Measurements from ENCODE around the gene ZEB2. TPM values are rescaled to one million over a fixed set of nuclear protein-coding genes. Genes with fewer than 3 reads are reported as not detected.

ZEB2 gene
- total RNA-seq, 3 donors from 2014 or later = 53.7 to 225 (median 83.2) TPM

GRCh38 chr2:144495227-144496091, 24.5 kb downstream of the ZEB2 start:
- no peaks in the 10 kb centered on the region for H3K9me3 ChIP-seq
- intact Hi-C loops (cut with DNase I; ENCODE audit: low total_unique reads) = no loop called here
- DNase-seq (ENCODE audit: low spot score in 2 of 2) = no peak
- H3K27ac ChIP-seq = peak overlapping the region in 1 of 2 donors; percentile 52
- H3K4me1 ChIP-seq = no peaks in the 10 kb centered on the region
- H3K36me3 ChIP-seq = no peaks in the 10 kb centered on the region
- no peaks in the 10 kb centered on the region for H3K27me3 ChIP-seq
- no peak for TF ChIP-seq POLR2AphosphoS5 (IDR thresholded peaks at IDR 0.05)
- TF ChIP-seq POLR2A (IDR thresholded peaks at IDR 0.05) = no peak
- TF ChIP-seq CTCF (IDR thresholded peaks at IDR 0.05) = no peak
- H3K4me3 ChIP-seq = no peak overlapping the region

- H3K9me3 ChIP-seq = no peaks in the 10 kb centered on the region
- H3K27ac ChIP-seq = no peak overlapping the region
- no peaks in the 10 kb centered on the region for H3K36me3 ChIP-seq
- no peaks in the 10 kb centered on the region for H3K27me3 ChIP-seq
- intact Hi-C loops (cut with DNase I; ENCODE audit: low total_unique reads) = loop anchor here (2.0 kb wide), 1 partner anchor 60 kb away; no protein-coding TSS in a partner anchor
- no peaks in the 10 kb centered on the region for H3K4me1 ChIP-seq
- DNase-seq (ENCODE audit: low spot score in 2 of 2) = no peak
- no peak overlapping the region for H3K4me3 ChIP-seq
- TF ChIP-seq POLR2A (IDR thresholded peaks at IDR 0.05) = no peak
- no peak for TF ChIP-seq POLR2AphosphoS5 (IDR thresholded peaks at IDR 0.05)
- no peak for TF ChIP-seq CTCF (IDR thresholded peaks at IDR 0.05)
Observed at GRCh38 chr2:144493027-144493809, 26.7 kb downstream of the ZEB2 start.

- H3K27ac ChIP-seq = no peak overlapping the region
- intact Hi-C loops (cut with DNase I; ENCODE audit: low total_unique reads) = no loop called here
- no peak overlapping the region for H3K4me3 ChIP-seq
- DNase-seq (ENCODE audit: low spot score in 2 of 2) = no peak
- no peaks in the 10 kb centered on the region for H3K4me1 ChIP-seq
- H3K36me3 ChIP-seq = no peaks in the 10 kb centered on the region
- H3K9me3 ChIP-seq = no peaks in the 10 kb centered on the region
- H3K27me3 ChIP-seq = no peaks in the 10 kb centered on the region
- no peak for TF ChIP-seq POLR2A (IDR thresholded peaks at IDR 0.05)
- TF ChIP-seq CTCF (IDR thresholded peaks at IDR 0.05) = no peak
- TF ChIP-seq POLR2AphosphoS5 (IDR thresholded peaks at IDR 0.05) = no peak
Observed at GRCh38 chr2:144490857-144491256, 29.1 kb downstream of the ZEB2 start.

GRCh38 chr2:144490017-144490416, 29.9 kb downstream of the ZEB2 start:
- Histone ChIP-seq H3K9me3 (no peaks in the 10 kb centered on the region), H3K36me3 (no peaks in the 10 kb centered on the region), H3K4me3 (no peak overlapping the region), H3K27ac (no peak overlapping the region), H3K27me3 (no peaks in the 10 kb centered on the region), H3K4me1 (no peaks in the 10 kb centered on the region)
- intact Hi-C loops (cut with DNase I; ENCODE audit: low total_unique reads) = no loop called here
- DNase-seq (ENCODE audit: low spot score in 2 of 2) = no peak
- TF ChIP-seq POLR2A (IDR thresholded peaks at IDR 0.05) = no peak
- TF ChIP-seq CTCF (IDR thresholded peaks at IDR 0.05) = no peak
- no peak for TF ChIP-seq POLR2AphosphoS5 (IDR thresholded peaks at IDR 0.05)

All from breast epithelium (tissue), 4 donors.